ENCODE measurements around the gene PTOV1.

Gene PTOV1

GRCh38 chr19:49904136-49904535, 53.2 kb downstream of the PTOV1 start:
- Histone ChIP-seq H3K36me3 (ENCODE audit: control insufficient read depth, low read length) (peaks cover 34% of the 10 kb centered on the region), H3K4me2 (ENCODE audit: low read length) (peak overlapping the region; percentile 36), H3K27ac (ENCODE audit: low read depth, low read length) (no peak overlapping the region), H3K4me1 (ENCODE audit: control insufficient read depth, low read length) (peaks cover 60% of the 10 kb centered on the region), H3K4me3 (ENCODE audit: low read length) (no peak overlapping the region), H3K9me3 (ENCODE audit: control insufficient read depth, insufficient read depth, low read length) (no peaks in the 10 kb centered on the region), H3K79me2 (ENCODE audit: control insufficient read depth, low read length) (peaks cover 15% of the 10 kb centered on the region), H3F3A (ENCODE audit: control insufficient read depth, insufficient read depth) (peaks cover 19% of the 10 kb centered on the region), H4K20me1 (ENCODE audit: control insufficient read depth, insufficient read depth, low read depth, low read length) (peaks cover 18% of the 10 kb centered on the region; the same call in 1 of the 2 replicates), H3K27me3 (ENCODE audit: control insufficient read depth, low read length) (peaks cover 5% of the 10 kb centered on the region), H3K9me2 (replicated peaks; ENCODE audit: control insufficient read depth, low read length) (no peaks in the 10 kb centered on the region)
- no peak for TF ChIP-seq CTCF (IDR thresholded peaks at IDR 0.05; ENCODE audit: low read depth, low read length, poor library complexity, severe bottlenecking)
- TF ChIP-seq EZH2phosphoT487 (IDR thresholded peaks at IDR 0.05; ENCODE audit: borderline replicate concordance, low read length) = no peak

DNA sequence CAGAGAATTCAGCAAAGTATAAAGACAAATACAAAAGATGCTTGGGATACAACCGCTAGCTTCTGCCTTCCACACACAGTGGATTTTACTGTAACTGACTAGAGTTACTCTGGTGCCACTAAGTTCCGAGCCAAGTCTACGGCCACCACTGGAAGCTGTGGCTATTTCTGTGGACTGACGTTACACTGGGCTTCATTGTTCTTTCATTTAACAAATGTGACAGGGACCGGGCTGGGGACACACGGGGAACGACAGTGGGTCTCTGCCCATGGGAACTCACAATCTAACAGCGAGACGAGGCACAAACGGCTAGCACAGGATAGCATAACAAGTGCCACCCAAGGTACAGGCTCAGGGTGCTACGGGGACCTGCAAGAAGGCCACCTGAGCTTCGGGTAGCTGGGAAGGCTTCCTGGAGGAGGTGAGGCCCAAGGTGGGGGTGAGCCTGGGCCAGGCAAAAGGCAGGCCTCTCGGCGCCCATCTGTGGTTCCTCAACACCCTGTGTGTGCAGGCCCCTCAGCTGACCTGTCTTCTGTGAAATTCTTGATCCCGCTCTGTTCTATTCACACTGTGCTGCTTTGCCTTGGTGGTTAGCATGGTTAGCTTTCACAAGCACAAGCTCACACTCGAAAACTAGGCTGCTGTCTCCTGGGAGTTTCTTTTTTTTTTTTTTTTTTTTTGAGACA, 56.1 kb downstream of the PTOV1 start:
- Histone ChIP-seq H3K27me3 (ENCODE audit: control insufficient read depth, low read length) (peaks cover 5% of the 10 kb centered on the region), H3F3A (ENCODE audit: control insufficient read depth, insufficient read depth) (peaks cover 19% of the 10 kb centered on the region), H3K4me2 (ENCODE audit: low read length) (peak overlapping the region; percentile 47), H3K9me3 (ENCODE audit: control insufficient read depth, insufficient read depth, low read length) (no peaks in the 10 kb centered on the region), H3K4me1 (ENCODE audit: control insufficient read depth, low read length) (peaks cover 84% of the 10 kb centered on the region), H3K4me3 (ENCODE audit: low read length) (peak overlapping the region; percentile 2; the same call in 1 of the 2 replicates), H4K20me1 (ENCODE audit: control insufficient read depth, insufficient read depth, low read depth, low read length) (peaks cover 22% of the 10 kb centered on the region; the same call in 1 of the 2 replicates), H3K27ac (ENCODE audit: low read depth, low read length) (peak overlapping the region; percentile 37; the same call in 1 of the 2 replicates), H3K36me3 (ENCODE audit: control insufficient read depth, low read length) (peaks cover 62% of the 10 kb centered on the region), H3K9me2 (replicated peaks; ENCODE audit: control insufficient read depth, low read length) (no peaks in the 10 kb centered on the region), H3K79me2 (ENCODE audit: control insufficient read depth, low read length) (peaks cover 41% of the 10 kb centered on the region)
- TF ChIP-seq CTCF (IDR thresholded peaks at IDR 0.05; ENCODE audit: low read depth, low read length, poor library complexity, severe bottlenecking) (no peak), EZH2phosphoT487 (IDR thresholded peaks at IDR 0.05; ENCODE audit: borderline replicate concordance, low read length) (no peak)

GRCh38 chr19:49907745-49908446, 56.9 kb downstream of the PTOV1 start:
- H3K4me3 ChIP-seq (ENCODE audit: low read length) = 0 out of 2 replicates have a peak overlapping the region, but pooled peaks have one; percentile 13
- no peak overlapping the region for H3K27ac ChIP-seq (ENCODE audit: low read depth, low read length)
- peaks cover 22% of the 10 kb centered on the region; the same call in 1 of the 2 replicates for H4K20me1 ChIP-seq (ENCODE audit: control insufficient read depth, insufficient read depth, low read depth, low read length)
- H3K4me2 ChIP-seq (ENCODE audit: low read length) = peak overlapping the region; percentile 47
- H3K27me3 ChIP-seq (ENCODE audit: control insufficient read depth, low read length) = peaks cover 5% of the 10 kb centered on the region
- peaks cover 70% of the 10 kb centered on the region for H3K36me3 ChIP-seq (ENCODE audit: control insufficient read depth, low read length)
- no peaks in the 10 kb centered on the region for H3K9me2 ChIP-seq (replicated peaks; ENCODE audit: control insufficient read depth, low read length)
- no peaks in the 10 kb centered on the region for H3K9me3 ChIP-seq (ENCODE audit: control insufficient read depth, insufficient read depth, low read length)
- peaks cover 47% of the 10 kb centered on the region for H3K79me2 ChIP-seq (ENCODE audit: control insufficient read depth, low read length)
- TF ChIP-seq CTCF (IDR thresholded peaks at IDR 0.05; ENCODE audit: low read depth, low read length, poor library complexity, severe bottlenecking) (no peak), EZH2phosphoT487 (IDR thresholded peaks at IDR 0.05; ENCODE audit: borderline replicate concordance, low read length) (no peak)
- H3F3A ChIP-seq (ENCODE audit: control insufficient read depth, insufficient read depth) = peaks cover 19% of the 10 kb centered on the region
- peaks cover 90% of the 10 kb centered on the region for H3K4me1 ChIP-seq (ENCODE audit: control insufficient read depth, low read length)

All from DOHH2 (cell line).